IPS DF 4.7 (cell line): ENCODE data around the gene DPF3.

Experiments
- DNase-seq: peaks from one replicate; pipeline ENCODE4 v3.0.0-alpha.2; 2013; ENCODE audit warnings: low spot score; ENCODE audit errors: extremely low read depth

Gene DPF3

DNA sequence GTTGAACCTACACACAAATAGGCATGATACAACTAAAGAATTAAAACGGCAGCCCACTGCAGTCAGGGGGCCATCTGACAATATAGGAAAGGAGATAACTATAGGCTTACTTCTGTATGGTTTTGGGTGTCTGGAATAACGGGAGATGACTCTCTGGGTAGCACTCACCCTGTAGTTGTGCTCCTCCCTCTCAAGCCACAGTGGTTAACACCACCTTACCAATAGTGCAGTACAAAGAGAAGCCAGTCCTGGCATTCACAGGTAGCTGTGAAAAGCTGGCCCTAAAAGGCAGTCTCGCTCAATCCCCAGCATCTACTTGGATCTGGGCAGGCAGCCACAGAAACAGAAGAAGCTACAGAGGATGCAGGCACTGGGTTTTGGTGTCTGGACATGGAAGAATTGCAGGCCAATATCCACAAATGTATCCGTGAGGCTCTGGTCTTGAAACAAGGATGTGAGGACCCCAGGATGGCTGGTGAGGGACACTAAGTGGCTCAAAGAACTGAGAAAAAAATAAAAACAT is 93.0 kb downstream of the DPF3 start:
- no peak for DNase-seq

DNA sequence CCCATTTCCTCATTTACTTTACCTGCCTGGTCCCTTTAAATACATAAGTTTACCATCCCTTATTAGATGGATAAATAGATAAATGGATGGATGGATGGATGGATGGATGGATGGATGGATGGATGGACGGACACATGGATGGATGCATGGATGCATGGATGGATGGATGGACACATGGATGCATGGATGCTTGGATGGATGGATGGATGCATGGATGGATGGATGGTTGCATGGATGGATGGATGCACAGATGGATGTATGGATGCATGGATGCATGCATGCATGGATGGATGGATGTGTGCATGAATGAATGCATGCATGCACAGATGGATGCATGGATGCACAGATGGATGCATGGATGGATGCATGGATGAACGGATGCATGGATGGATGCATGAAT is 93.6 kb downstream of the DPF3 start:
- DNase-seq = no peak

DNA sequence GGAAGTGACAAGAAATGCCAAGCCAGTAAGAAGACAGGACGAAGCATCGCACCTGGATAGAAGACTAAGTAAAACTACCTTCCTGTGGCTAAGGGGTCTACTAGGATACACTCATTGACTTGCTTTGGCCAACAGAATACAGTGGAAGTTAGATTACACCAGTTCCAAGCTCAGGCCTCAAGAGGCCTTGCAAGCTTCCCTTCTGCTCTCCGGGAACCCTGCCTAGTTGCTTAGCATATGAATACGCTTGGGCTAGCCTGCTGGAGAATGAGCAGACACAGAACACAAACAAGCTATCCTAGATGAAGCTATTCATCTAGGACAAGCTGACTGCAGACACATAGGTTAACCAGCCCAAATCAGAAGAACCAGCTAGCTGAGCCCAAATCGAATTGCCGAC is 97.0 kb downstream of the DPF3 start:
- DNase-seq = peak; percentile 71

DNA sequence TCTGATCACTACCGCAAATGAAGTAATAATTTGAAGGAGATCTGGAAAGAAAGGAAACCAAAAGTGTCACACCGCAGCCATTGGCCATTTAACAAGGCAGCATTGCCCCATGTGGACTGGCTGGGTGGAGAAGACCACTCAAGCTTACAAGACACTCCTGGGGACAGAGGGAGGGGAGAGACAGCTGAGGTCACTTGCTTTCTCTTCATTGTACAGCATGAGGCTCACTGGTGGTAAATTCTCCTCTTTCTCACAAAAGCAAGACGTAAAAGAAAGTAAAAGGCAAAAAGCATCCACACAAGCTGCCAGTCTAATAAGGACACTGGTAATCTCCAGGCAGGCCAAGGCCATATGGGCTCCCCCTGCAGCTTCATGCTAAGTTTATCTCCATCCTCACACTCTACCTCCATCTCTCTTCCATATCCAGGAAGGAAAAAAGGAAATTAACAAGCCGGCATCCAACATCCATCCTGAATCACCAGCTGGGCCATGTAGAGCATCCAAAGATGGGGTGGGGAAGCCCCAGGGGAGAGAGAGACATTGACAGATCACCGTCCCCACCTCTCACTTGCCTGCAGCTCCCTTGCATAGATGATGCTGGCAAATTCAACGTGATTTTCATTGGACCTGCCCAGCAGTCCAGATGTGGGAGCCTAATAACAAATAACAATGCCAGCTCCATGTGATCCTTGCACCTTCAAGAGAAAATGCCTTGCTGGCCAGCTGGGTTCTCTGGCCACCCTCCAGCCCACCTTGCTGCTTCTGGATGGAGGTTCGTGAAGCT is 100.6 kb downstream of the DPF3 start:
- DNase-seq = no peak

DNA sequence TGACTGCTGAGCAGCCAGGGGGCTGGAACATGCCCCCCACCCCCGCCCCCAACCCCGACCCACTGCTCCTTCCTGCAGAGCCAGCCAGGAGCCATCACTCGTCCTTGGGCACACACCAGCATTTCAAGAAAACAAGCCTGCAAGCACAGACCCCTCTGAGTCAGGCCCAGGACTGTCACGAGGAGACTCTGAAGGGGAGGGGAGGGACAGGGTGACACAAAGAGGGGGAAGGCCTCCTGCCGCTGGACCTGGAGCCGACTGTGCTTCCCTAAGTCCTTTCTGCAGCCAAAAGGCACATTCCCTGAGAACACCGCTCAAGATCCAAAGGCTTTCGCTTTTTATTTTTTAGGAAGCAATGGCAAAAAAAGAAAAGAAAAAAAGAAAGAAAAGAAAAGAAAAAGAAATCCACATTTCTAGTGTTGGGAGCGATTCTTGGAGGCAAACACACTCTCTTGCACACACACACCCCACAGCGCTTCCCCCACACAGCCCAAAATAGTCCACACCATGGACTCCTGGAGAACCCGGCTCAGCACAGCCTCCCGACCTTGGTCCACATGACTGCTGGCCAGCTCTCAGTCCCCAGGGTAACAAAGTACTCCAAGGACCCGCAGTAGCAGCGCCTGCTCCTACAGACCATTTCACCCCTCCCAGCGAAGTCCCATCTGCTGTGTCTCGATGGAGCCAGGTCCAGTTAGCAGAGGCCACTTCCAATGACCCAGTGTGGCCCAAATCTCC is 101.7 kb downstream of the DPF3 start:
- no peak for DNase-seq

DNA sequence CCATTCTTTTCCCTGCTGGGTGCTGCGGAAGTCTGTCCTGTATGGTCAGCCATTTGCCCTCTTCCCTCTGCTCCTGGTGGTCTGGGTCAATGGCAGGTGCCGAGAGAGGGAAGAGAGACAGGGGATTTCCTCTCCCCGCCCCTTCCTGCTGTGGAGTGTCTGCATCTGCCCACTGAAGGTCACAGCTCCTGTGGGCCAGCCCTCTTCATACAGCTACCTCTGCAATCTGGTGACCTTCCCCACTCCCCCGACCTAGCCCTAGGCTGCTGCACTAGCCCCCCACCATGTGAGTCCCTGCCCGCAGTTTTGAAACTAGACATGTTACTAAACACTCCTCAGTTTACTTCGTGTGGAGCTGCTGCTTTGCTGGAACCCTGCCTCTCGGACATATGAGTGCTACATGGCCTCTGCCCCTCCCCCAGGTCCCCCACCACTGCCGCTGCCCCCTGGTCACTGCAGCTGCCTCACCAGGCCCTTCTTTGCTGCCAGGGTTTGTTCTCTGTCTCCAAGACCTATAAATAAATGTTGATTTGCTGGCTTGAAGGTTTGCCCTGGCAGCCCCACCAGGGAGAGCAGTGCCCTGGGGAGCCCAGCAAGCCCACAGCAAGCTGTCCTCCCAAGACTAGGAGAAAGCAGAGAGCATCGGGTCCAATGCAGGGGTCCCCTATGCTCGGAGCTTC is 102.9 kb downstream of the DPF3 start:
- no peak for DNase-seq

DNA sequence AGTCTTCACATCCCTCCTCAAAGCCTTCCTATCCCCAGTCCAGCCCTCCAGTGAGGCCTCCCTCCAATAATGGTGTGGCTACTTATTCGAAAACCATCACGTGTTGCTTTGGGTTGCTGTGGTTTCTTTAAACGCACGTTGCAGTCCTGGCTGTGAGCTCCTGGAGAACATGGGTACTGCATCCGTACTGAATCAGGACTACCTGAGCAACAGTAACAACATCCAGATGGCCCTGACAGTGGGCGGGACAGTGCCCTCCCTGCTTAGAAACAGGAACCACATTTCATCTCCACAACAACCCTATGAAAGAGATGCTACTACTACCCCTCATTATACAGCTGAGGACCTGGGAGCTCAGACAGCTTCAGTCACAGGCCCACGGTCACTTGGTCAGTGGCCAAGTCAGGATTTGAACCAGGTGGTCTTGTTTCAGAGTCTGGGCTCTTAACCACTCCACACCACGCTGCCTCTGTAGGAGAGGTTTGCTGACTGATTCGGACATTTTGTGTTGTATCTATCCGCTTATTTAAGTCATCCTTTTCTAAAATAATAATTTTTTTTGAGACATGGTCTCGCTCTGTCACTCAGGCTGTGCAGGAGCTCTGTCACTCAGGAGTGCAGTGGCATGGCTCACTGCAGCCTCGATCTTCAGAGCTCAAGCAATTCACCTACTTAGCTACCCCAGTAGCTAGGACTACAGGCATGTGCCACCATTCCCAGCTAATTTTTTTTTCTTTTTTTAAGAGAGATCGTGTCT is 104.8 kb downstream of the DPF3 start:
- DNase-seq = no peak

DNA sequence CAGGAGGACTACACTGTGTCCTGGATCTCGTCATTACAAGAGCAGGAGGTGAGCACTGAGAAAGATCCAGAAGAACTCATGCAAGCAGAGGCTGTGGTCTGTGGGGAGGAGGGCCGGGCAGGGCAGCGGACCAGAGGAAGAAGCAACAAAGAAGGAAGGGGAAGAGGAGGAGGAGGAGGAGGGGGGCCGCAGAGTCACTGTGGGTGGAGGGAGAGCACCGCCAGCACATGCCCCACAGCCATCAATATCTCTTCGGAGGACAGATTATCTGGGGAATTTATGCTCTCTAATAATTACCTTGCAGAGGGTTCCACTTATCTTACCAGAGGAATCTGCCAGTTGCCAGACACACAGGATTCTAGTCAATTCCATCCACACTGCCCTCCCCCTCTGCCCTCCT is 105.6 kb downstream of the DPF3 start:
- no peak for DNase-seq

DNA sequence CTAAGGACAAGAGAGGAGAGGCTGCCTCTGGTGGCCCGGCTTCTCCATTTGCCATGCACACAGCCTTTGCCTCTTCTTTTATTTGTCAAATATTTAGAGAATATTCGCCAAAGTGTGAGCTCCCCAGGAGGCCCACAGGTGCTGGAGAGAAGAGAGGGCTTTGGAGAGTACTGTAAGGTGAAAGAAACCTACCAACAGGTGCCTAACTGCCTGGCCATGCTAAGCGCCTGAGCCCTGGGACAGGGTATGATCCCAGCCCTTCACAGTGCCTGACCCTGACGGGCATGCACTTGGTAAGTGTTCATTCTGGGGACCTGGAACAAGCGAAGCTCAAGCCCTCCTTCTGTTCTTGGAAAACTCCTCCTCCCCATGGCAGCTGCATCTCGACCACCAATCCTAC is 106.1 kb downstream of the DPF3 start:
- no peak for DNase-seq

DNA sequence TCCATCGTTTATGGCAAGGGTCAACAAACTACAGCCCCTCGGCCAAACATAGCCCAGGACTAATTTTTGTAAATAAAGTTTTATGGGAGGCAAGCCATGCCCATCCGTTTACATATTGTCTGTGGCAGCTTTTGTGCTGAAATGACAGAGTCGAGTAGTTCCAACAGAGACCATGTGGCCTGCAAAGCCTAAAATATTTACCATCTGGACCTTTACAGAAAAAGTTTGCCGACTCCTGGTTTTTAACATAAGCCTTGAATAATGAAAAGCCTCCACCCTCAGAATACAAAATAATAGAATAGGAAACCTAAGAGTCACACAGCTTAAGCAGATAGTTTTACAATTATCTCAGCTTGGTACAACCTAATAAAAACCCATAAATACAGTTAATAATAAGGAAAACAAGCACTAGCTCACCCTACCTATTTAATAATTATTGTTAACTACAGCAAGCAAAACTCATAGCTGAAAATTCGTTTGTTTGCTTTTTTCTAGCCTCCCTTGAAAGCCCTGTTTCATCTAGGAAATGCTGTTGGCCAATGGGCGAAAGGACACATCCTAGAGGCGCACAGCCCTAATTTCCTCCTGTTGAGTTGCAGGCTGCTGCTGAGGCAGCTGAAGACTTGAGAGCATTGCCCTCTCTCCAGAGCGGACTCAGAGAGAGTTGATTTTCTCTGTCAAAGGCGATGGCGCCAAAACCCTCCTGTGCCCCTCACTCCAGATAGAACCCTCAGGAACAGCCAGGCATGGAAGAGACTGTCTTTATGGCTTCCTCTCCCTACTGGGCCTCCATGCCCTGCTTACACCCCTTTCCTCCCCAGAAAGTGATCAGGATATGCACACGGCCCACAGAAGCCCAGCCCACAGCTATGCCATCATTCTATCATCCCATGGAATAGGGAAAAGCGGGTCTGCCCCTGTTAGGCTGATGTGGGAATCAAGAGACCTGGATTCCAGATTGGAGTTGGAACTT is 107.2 kb downstream of the DPF3 start:
- no peak for DNase-seq

DNA sequence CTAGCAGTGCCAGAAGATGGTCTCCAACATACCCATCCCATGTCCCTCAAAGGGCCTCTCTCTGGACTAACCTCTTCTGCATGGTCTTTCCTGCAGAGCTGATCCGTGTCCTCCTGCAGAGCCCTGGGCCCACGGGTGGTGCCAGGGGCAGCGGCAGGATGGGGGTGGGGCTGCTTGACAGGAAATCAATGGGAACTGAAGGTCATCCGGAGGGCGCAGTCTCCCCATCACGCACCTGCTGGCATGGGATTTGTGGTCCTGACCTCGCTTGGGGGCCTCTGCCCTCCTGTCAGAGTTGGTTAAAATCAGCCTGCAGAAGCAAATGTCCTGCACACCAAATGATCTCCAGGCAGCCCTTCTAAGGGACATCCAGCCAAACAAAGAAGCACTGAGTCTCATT is 110.2 kb downstream of the DPF3 start:
- no peak for DNase-seq

DNA sequence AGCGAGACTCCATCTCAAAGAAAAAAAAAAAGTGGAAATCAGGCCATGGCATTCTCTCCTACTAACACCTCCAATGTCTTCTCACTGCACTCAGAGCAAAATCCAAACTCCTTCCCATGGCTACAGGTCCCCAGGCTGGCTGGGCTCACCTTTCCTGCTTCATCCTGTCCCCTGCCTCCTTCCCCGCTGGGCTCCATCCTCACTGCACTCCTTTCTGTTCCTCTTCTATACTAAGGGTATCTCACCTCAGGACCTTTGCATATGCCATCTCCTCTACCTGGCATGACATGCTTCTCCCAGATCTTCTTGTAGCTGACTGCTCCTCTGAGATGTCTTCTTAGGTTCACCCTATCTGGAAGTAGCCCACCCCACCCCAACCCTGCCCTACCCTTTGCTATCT is 111.1 kb downstream of the DPF3 start:
- DNase-seq = no peak

DNA sequence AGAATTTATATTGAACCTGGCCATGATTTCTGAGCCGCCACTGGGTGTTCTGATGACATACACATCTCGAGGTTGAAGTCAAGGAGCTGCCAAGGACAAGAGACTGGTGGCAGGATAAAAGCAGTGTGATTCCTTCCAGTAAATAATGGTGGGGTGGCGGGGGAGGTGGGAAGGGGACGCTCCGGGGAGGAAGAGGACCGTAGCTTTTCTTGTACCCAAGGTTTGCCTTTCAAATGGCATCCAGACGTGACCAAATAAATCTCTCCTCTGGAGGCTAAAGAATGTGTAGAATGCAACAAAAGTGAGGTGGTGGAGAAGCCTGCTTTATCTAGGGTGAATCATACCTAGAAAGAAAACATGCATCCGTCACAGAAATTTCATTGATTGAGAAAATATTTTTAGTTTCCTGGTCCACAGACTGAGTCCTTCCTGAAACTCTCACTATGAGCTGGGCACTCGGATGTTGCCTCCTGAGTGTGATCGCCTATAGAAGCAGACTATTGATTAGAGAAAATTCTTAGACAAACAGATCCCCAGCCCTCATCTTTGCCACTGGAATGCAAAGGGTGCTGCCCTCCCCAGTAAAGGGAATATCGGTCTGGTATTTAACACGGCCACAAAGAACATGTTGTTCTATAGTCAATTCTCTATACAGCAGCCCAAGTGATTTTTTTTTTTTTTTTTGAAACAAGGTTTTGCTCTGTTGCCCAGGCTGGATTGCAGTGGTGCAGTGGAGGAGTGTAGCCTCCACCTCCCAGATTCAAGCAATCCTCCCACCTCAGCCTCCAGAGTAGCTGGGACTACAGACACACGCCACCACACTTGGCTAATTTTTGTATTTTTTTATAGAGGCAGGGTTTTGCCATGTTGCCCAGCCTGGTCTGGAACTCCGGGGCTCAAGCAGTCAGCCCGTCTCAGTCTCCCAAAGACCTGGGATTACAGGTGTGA is 112.1 kb downstream of the DPF3 start:
- no peak for DNase-seq

DNA sequence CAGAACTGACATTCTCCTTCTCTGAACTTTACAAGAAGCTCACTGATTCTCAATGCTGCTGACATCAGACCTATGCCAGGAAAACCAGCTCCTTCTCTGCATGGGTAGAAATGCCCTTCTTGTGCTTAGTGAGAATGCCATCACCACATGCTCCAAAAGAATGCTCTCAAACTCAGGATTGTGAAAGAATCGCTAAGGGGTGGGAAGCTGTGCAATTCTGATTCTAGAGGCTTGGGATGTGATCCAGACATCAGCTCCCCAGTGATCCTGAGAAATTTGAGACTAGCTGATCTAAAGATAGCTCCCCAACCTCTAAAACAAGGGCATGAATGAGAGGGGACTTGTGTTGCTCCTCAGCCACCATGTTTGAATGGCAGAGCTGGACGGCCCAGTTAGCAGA is 113.2 kb downstream of the DPF3 start:
- no peak for DNase-seq

DNA sequence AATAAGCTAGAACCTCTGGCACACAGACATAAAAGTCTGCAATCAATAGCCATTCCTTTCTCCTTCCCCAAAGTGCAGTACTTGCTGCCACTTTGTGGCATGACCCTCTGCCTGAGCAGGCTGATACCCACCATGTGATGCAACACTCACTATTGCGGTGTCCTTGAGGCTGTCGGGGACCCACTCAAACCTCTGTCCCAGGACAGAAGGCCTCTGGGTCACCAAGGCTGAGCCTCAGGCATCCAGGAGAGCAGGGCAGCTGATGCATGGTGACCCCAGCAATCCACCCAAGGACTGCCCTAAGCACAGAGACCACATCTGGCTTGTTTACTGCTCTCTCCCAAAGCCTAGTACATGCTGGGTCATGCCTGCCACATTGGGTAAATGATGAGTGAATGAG is 114.2 kb downstream of the DPF3 start:
- no peak for DNase-seq

DNA sequence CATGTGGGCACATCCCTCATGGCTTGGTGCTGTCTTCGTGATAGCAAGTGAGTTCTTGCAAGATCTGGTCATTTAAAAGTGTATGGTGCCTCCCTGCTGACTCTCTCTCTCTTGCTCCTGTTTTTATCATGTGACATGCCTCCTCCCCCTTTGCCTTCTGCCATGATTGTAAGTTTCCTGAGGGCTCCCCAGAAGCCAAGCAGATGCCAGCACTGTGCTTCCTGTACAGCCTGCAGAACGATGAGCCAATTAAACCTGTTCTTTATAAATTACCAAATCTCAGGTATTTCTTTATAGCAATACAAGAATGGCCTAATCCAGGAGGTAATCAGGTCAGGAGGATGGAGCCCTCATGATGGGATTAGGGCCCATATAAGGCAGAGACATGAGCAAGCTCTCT is 116.3 kb downstream of the DPF3 start:
- no peak for DNase-seq

DNA sequence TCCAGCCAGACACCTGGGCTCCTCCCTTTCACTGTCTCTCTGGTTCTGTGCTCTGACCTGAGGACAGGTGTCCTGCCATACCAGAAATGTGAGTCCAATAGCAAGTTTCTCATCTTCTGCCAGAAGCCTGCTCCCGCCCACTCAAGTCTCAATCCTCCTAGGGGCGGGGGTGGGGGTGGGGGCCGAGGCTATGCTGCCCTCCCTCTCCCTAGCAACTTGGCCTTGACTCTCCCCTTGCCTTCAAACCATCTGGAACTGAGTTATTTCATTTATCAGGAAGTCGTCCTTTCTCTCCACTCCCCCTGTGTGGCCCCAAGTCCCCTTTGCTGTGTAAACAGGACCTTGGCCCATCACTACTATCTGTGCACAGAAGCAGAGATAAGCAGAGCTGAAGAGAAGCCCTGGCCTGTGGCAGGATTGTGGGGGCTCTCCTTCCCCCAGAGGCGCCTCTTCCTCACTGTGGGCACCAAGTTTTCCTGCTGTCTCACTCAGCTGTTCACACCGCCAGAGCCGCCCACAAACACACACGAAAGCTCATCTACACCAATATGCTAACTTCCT is 117.1 kb downstream of the DPF3 start:
- DNase-seq = no peak

DNA sequence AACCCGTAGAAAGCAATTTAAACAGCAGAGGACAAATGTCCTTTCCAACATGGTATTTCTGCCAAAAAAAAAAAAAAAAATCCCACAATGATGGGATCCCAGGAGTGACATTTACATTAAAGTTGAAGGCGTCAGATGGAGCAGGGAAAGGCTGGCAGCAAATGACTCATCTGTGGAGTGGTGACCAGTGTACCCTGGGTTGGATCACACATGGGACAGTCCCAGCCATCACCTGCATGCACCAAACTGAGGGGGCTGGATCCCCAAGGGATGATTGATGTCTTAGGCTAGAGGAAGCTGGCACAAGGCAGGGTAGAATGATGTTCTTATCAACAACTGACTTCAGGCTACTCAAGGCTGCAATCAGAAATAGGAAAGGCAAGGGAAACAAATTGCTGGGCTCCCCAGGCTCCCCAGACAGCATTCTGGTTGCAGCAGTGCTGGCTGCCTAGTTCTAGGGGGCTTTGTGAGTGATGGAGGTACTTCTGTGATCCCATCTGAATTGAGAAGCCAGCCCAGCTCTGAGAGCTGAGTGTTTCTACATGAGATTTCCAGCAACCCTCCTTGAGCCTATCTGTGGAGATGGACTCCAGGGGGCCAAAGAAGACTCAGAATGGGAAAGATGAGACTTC is 117.9 kb downstream of the DPF3 start:
- no peak for DNase-seq
